H54 (cell line): ENCODE measurements around the gene PRAF2.

ENCODE experiments used
- DNase-seq: peaks from one replicate; pipeline ENCODE4 v3.0.0; 2011; ENCODE audit warnings: low spot score, mixed read lengths; ENCODE audit not compliant: insufficient read length
- FAIRE-seq: peaks from 3 replicates; lab custom pipeline; 2011; peaks lifted over from hg19 to GRCh38; lab: Jason Lieb, UNC
- POLR2A ChIP-seq: IDR thresholded peaks from 2 replicates; pipeline ENCODE4 v1.6.1; 2011; ENCODE audit warnings: low read depth, mild to moderate bottlenecking, low read length

Gene PRAF2

GRCh38 chrX:49066690-49067089 is 7.1 kb downstream of the PRAF2 start:
- FAIRE-seq (no peak), DNase-seq (no peak)
- TF ChIP-seq POLR2A, result no peak

GRCh38 chrX:49066278-49066677 is 7.5 kb downstream of the PRAF2 start:
- DNase-seq (no peak), FAIRE-seq (no peak)
- TF ChIP-seq POLR2A, result no peak

- DNase-seq, result no peak
- FAIRE-seq, result no peak
- no peak for TF ChIP-seq POLR2A
Observed at GRCh38 chrX:49064735-49065134, 9.1 kb downstream of the PRAF2 start.

GRCh38 chrX:49064303-49064702 is 9.5 kb downstream of the PRAF2 start:
- no peak for TF ChIP-seq POLR2A
- FAIRE-seq (no peak), DNase-seq (no peak)

GRCh38 chrX:49063715-49064114 is 10.1 kb downstream of the PRAF2 start:
- no peak for TF ChIP-seq POLR2A
- FAIRE-seq, result no peak

GRCh38 chrX:49061916-49062315 is 11.9 kb downstream of the PRAF2 start:
- DNase-seq, result no peak
- no peak for TF ChIP-seq POLR2A
- no peak for FAIRE-seq

More at GRCh38 chrX:49063715-49064114, 10.1 kb downstream of the PRAF2 start:
- DNase-seq, result no peak

- no peak for FAIRE-seq
- TF ChIP-seq POLR2A, result no peak
Observed at GRCh38 chrX:49061490-49061889, 12.3 kb downstream of the PRAF2 start.

GRCh38 chrX:49060914-49061313 is 12.9 kb downstream of the PRAF2 start:
- TF ChIP-seq POLR2A, result no peak
- DNase-seq (no peak), FAIRE-seq (no peak)

More at GRCh38 chrX:49061490-49061889, 12.3 kb downstream of the PRAF2 start:
- DNase-seq, result no peak

GRCh38 chrX:49059681-49060085 is 14.1 kb downstream of the PRAF2 start:
- no peak for FAIRE-seq
- TF ChIP-seq POLR2A, result no peak

GRCh38 chrX:49059201-49059600 is 14.6 kb downstream of the PRAF2 start:
- no peak for TF ChIP-seq POLR2A
- FAIRE-seq (no peak), DNase-seq (no peak)

More at GRCh38 chrX:49059681-49060085, 14.1 kb downstream of the PRAF2 start:
- DNase-seq, result no peak

GRCh38 chrX:49058794-49059193 is 15.0 kb downstream of the PRAF2 start, which contains the start of gene CCDC120:
Gene CCDC120 (plus strand): TSS chrX:49058999. CDS start chrX:49062042, 3,043 bp downstream.
- no peak for TF ChIP-seq POLR2A
- DNase-seq (no peak), FAIRE-seq (no peak)

- no peak for TF ChIP-seq POLR2A
- DNase-seq (no peak), FAIRE-seq (no peak)
Observed at GRCh38 chrX:49054073-49054762, 19.6 kb downstream of the PRAF2 start.

GRCh38 chrX:49053223-49054072 is 20.4 kb downstream of the PRAF2 start:
- FAIRE-seq (no peak), DNase-seq (no peak)
- TF ChIP-seq POLR2A, result no peak

GRCh38 chrX:49043987-49044281 is 29.9 kb downstream of the PRAF2 start:
- no peak for TF ChIP-seq POLR2A
- no peak for FAIRE-seq
- no peak for DNase-seq
